GM20000 (cell line): ENCODE data around the gene JAML.

Experiments
- DNase-seq: peaks from one replicate; pipeline ENCODE4 v3.0.0; 2012; ENCODE audit warnings: low spot score
- CTCF ChIP-seq: IDR thresholded peaks from 2 replicates; pipeline ENCODE4 v1.5.1; 2012; ENCODE audit warnings: mild to moderate bottlenecking, control low read depth; ENCODE audit errors: extremely low read depth, missing control alignments

Gene JAML

GRCh38 chr11:118211006-118211405 is 13.8 kb downstream of the JAML start:
- DNase-seq: no peak

GRCh38 chr11:118210323-118210722 is 14.5 kb downstream of the JAML start:
- no peak for TF ChIP-seq CTCF
- no peak for DNase-seq

More at GRCh38 chr11:118211006-118211405, 13.8 kb downstream of the JAML start:
- TF ChIP-seq CTCF: no peak

- no peak for DNase-seq
- no peak for TF ChIP-seq CTCF
Measured at GRCh38 chr11:118209033-118209432, 15.8 kb downstream of the JAML start.

- no peak for DNase-seq
- TF ChIP-seq CTCF: no peak
Measured at GRCh38 chr11:118207079-118207478, 17.7 kb downstream of the JAML start.

- DNase-seq: no peak
- no peak for TF ChIP-seq CTCF
Measured at GRCh38 chr11:118206391-118207031, 18.3 kb downstream of the JAML start.

- TF ChIP-seq CTCF: no peak
- DNase-seq: no peak
Measured at GRCh38 chr11:118205606-118206378, 19.0 kb downstream of the JAML start.

- DNase-seq: no peak
- no peak for TF ChIP-seq CTCF
Measured at GRCh38 chr11:118202599-118203422, 22.0 kb downstream of the JAML start.
